HG03139 (cell line): ENCODE data around the gene NPAS3.

Experiments used
- ATAC-seq: cut with Tn5 transposase; IDR thresholded peaks from one replicate; pipeline ENCODE4 v1.9.1; 2021; ENCODE audit not compliant: unreplicated experiment

Gene NPAS3

DNA sequence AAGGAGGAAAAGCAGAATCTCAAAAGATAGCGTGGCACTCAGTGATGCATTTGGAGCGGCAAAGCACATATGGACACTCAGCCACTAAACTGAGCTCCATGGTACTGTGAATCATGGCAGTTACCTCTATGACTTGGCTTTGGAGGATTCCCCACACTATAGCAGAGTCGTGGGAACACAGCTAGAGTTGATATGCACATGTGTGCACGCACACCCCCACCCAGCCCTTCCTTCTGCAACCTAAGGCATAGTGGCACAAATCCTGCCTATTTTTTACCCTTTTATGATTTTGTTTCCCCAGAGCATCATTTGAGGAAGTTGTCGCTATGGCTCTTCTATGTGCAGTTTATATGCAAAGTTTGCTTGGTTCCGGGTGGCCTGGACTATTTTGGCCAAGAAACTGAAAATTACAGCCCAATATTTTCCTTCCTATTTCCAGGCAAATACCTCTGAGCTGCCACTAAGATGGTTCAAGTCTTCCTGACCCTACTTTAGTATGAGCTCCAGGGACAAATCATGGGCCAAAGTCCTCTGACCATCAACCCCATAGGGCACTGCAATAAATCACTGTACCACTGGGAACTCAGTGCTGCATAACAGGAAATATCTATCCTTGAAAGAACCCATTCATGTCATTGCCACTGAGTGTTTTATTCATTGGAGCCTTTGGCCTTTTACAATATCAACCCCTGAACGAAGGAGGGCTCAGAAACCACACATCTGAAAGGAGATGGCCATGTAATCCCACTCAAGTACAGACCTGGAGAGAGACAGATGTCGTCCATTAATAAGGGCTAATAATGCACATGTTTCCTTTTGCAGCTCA, 834.7 kb downstream of the NPAS3 start:
- no peak for ATAC-seq

GRCh38 chr14:33774161-33774560, 835.5 kb downstream of the NPAS3 start:
- ATAC-seq: no peak

DNA sequence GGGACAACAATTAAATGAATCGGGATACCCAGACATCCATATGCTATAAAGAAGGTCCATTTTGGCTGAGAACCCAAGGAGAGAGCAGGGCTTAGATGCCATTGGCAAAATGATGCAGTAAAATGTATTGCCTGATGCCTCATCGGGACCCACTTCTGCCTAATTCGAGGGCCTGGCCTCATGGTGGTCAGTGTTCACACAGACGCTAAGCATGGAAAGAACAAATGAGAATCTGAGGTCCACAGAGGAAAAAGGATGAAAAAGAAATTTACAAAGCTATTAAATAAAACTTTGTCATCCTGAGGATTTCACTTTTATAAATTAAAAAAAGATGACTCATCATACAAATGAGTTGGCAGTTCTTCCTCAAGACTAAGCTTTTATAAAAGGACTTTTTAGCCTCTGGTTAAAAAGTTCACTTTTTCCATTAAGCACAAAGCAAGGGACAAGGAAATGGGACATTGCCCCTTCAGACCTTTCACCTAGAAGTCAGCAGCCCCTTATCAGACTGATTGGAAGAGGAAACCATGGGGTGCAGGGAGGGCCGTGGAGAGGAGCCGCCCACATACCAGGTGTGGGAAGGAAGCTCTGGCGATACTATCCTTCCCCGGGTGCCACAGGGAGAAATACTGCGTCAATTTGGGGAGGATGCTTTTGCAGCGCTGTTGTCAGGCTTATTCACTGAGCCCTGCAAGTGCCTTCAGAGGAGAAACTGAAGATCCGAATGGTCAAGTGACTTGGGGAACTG, 836.2 kb downstream of the NPAS3 start:
- no peak for ATAC-seq

- ATAC-seq: no peak
Observed at GRCh38 chr14:33776871-33777270, 838.2 kb downstream of the NPAS3 start.

- no peak for ATAC-seq
Observed at GRCh38 chr14:33777681-33778080, 839.0 kb downstream of the NPAS3 start.

DNA sequence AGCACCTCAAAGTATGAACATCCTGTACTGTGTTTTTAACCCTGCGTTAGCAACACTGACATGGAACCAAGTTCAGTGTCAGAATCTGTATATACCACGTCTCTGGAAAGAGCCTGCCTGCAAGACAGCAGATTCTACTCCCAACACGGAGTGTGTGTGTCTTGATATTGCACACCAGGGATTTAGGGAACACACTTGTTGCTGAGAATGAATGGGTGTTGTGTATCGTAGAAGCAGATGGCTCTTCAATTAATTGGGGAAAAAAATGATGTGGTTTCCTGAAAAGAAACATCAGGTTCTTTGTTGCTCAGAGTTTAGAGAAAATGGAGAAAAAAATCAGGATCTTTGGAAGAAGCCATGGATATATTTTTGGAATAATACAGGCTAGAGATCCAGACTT, 841.4 kb downstream of the NPAS3 start:
- ATAC-seq: no peak

- no peak for ATAC-seq
Observed at GRCh38 chr14:33781236-33781635, 842.6 kb downstream of the NPAS3 start.

GRCh38 chr14:33782923-33783322, 844.2 kb downstream of the NPAS3 start:
- no peak for ATAC-seq

GRCh38 chr14:33786091-33786825, 847.6 kb downstream of the NPAS3 start:
- no peak for ATAC-seq

- no peak for ATAC-seq
Observed at GRCh38 chr14:33788161-33788560, 849.5 kb downstream of the NPAS3 start.

DNA sequence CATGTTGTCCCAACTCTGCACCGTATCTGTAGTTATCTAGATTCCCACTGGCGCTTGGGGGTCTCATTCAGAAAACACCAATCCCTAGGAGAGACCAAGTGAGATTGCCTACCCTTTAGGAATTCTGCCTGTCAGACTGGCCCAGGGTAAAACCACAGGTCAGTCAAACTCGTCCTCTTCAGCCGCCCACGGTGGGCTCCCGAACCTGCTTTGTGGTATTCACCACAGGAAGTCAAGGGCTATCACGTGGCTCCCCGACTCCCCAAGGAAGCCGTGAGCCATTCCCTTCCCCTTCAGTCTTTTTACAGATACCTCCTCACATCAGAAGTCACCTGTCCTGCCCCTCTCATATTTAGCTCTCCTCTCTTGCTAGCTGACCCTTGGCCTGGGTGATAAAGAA, 852.3 kb downstream of the NPAS3 start:
- no peak for ATAC-seq

- peak; percentile 61 for ATAC-seq
Observed at GRCh38 chr14:33792009-33792719, 853.5 kb downstream of the NPAS3 start.

- ATAC-seq: no peak
Observed at GRCh38 chr14:33792720-33793368, 854.2 kb downstream of the NPAS3 start.

DNA sequence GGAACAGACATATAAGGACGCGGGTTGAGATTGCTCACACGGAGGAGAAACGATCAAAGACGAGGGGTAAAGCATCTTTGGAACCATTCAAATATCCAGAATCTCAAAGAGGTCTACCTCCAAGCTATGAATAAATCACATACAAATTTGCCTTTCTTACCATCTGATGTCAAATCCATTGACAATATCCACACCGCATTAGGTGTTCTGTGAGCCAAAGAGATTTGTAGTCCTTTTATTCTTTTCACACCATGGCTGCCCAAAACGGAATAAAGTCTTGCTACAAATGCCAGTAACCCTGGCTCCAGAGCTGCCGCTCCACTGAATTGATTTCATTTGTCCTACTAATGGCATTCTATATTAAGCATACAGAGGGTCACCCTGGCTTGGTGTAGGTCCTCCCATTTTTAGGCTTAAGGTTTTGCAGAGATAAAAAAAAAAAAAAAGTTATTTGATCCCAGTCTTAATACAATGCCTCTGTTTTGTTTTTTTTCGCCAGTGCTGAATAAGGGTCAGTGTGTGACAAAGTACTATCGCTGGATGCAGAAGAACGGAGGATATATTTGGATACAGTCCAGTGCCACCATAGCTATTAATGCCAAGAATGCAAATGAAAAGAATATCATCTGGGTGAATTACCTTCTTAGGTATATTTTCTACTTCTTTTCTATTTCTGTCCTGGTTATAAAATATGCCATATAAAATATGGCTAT, 854.9 kb downstream of the NPAS3 start:
- no peak for ATAC-seq

GRCh38 chr14:33794791-33795305, 856.2 kb downstream of the NPAS3 start:
- no peak for ATAC-seq

DNA sequence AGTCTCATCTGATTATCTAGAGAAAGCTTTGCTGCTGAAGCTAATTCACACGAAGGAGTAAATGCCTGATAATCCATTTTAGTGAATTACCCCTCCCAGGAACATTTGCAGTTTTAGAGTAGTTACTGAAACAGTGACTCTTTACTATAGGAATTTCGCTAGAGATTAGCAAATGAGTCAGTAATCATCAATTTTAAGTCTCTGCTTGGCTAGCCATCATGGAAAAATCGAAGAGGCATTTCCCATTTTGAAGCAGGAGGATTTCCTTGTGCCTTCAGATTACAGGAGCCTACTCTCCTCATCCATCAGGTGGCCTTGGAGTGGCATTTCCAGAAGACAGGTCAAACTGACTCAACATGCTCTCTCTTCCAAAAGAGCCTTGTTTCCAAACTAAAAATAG, 857.7 kb downstream of the NPAS3 start:
- no peak for ATAC-seq

DNA sequence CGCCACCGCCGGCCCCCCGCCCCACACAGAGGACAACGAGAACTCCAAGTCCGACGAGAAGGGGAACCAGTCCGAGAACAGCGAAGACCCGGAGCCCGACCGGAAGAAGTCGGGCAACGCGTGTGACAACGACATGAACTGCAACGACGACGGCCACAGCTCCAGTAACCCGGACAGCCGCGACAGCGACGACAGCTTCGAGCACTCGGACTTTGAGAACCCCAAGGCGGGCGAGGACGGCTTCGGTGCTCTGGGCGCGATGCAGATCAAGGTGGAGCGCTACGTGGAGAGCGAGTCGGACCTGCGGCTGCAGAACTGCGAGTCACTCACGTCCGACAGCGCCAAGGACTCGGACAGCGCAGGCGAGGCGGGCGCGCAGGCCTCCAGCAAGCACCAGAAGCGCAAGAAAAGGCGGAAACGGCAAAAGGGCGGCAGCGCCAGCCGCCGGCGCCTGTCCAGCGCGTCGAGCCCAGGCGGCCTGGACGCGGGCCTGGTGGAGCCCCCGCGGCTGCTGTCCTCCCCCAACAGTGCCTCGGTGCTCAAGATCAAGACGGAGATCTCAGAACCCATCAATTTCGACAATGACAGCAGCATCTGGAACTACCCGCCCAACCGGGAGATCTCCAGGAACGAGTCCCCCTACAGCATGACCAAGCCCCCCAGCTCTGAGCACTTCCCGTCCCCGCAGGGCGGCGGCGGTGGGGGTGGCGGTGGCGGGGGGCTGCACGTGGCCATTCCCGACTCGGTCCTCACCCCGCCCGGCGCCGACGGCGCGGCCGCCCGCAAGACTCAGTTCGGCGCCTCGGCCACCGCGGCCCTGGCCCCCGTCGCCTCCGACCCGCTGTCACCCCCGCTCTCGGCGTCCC, 861.3 kb downstream of the NPAS3 start:
- no peak for ATAC-seq

- ATAC-seq: no peak
Observed at GRCh38 chr14:33800735-33801163, 862.1 kb downstream of the NPAS3 start.

DNA sequence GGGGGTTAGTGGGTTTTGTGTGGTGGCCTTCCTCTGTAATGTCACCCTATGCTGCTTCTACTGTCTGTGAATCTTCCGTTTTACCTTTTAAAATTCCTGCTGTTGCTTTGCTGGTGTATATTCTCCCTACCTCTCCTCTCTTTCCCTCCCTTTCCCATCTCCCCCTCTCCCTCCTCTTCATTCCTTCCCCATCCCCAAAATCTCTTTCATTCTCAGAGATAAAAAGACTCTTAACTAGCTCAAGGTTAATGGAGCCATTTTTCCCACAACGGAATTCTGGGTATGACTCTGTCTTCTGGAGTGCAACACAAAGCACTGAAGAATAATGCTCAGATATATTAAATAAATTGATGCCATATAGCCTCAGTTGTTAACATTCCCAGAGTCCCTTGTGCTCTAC, 864.1 kb downstream of the NPAS3 start:
- no peak for ATAC-seq
